HG03159 (cell line): Measurements from ENCODE around the gene NECTIN2.
"Not testable (repeated sequence)": the region's sequence is repeated elsewhere in the genome, so short reads cannot be mapped to it uniquely, and the experiment has no call there.

Experiments
- ATAC-seq: cut with Tn5 transposase; IDR thresholded peaks from one replicate; pipeline ENCODE4 v1.9.1; 2021; ENCODE audit warnings: mild to moderate bottlenecking, moderate library complexity; ENCODE audit not compliant: unreplicated experiment

Gene NECTIN2

GRCh38 chr19:44848812-44849447 lies 2.8 kb downstream of the NECTIN2 start:
- no peak for ATAC-seq

GRCh38 chr19:44850641-44851109 lies 4.6 kb downstream of the NECTIN2 start:
- no peak for ATAC-seq

- no peak for ATAC-seq
Measured at GRCh38 chr19:44851427-44851826, 5.3 kb downstream of the NECTIN2 start.

- no peak for ATAC-seq
Measured at GRCh38 chr19:44855606-44856005, 9.5 kb downstream of the NECTIN2 start.

- ATAC-seq = no peak
Measured at GRCh38 chr19:44856421-44857083, 10.5 kb downstream of the NECTIN2 start.

GRCh38 chr19:44857837-44858236 lies 11.7 kb downstream of the NECTIN2 start:
- ATAC-seq = no peak

GRCh38 chr19:44861576-44861975 lies 15.5 kb downstream of the NECTIN2 start:
- ATAC-seq = not testable (repeated sequence)

GRCh38 chr19:44863990-44864389 lies 17.9 kb downstream of the NECTIN2 start:
- ATAC-seq = no peak

- ATAC-seq = no peak
Measured at GRCh38 chr19:44865196-44865767, 19.2 kb downstream of the NECTIN2 start.

GRCh38 chr19:44866664-44867063 lies 20.6 kb downstream of the NECTIN2 start:
- no peak for ATAC-seq

- no peak for ATAC-seq
Measured at GRCh38 chr19:44867578-44867977, 21.5 kb downstream of the NECTIN2 start.

GRCh38 chr19:44869733-44870470 lies 23.8 kb downstream of the NECTIN2 start:
- ATAC-seq = no peak

- no peak for ATAC-seq
Measured at GRCh38 chr19:44871809-44872208, 25.7 kb downstream of the NECTIN2 start.

- ATAC-seq = no peak
Measured at GRCh38 chr19:44872661-44873060, 26.6 kb downstream of the NECTIN2 start.

GRCh38 chr19:44874317-44874716 lies 28.2 kb downstream of the NECTIN2 start:
- no peak for ATAC-seq

- no peak for ATAC-seq
Measured at GRCh38 chr19:44875666-44876451, 29.8 kb downstream of the NECTIN2 start.

- ATAC-seq = no peak
Measured at GRCh38 chr19:44876930-44877535, 30.9 kb downstream of the NECTIN2 start.

- no peak for ATAC-seq
Measured at GRCh38 chr19:44878120-44878865, 32.2 kb downstream of the NECTIN2 start.

- no peak for ATAC-seq
Measured at GRCh38 chr19:44879309-44880065, 33.4 kb downstream of the NECTIN2 start.
